Gastroesophageal sphincter (tissue), 4 donors: ENCODE data around the gene MAP3K1. TPM values are rescaled to one million over a fixed set of nuclear protein-coding genes. Genes with fewer than 3 reads are reported as not detected.
A peak's percentile ranks its signal among the peaks of the same experiment; 100 is the strongest.

Experiments
- ATAC-seq: fragments of 150-250 bp; one replicate; pipeline ENCODE4 v1.9.1; 2016; ENCODE audit warnings: mild to moderate bottlenecking, moderate library complexity
- H3K27ac ChIP-seq, 4 donors: fragments of 200-600 bp; sonication (generic) in 3 of 4; 1 replicate in 3 of 4; 2 replicates in 1 of 4; pipeline ENCODE4 v1.5.1; 2016 to 2019
- H3K27me3 ChIP-seq: fragments of 200-600 bp; sonication (generic); one replicate; pipeline ENCODE4 v1.5.1; 2019
- H3K36me3 ChIP-seq, 2 donors: fragments of 200-600 bp; sonication (generic); one replicate each; pipeline ENCODE4 v1.5.1; 2019; ENCODE audit warnings: control low read depth in 1 of 2
- H3K4me1 ChIP-seq, 3 donors: fragments of 200-600 bp; sonication (generic); 1 replicate in 2 of 3; 2 replicates in 1 of 3; pipeline ENCODE4 v1.5.1; 2016 to 2019; ENCODE audit warnings: control low read depth in 2 of 3
- H3K4me3 ChIP-seq, 2 donors: fragments of 200-600 bp; sonication (generic); one replicate each; pipeline ENCODE4 v1.5.1; 2019; ENCODE audit warnings: mild to moderate bottlenecking in 1 of 2, moderate library complexity in 1 of 2
- H3K9me3 ChIP-seq, 3 donors: fragments of 200-600 bp; sonication (generic); one replicate each; pipeline ENCODE4 v1.5.1; 2017 to 2019; ENCODE audit warnings: control low read depth in 2 of 3
- CTCF ChIP-seq, 4 experiments: fragments of 200-600 bp in 2 of 4; fragments of 450-650 bp in 2 of 4; sonication (generic) in 1 of 4; IDR thresholded peaks; one replicate each; pipeline ENCODE4 v1.5.1; 2017 to 2019; ENCODE audit warnings: antibody characterized with exemption in 4 of 4, mild to moderate bottlenecking in 2 of 4, moderate library complexity in 2 of 4
- EP300 ChIP-seq: sonication (generic); formaldehyde crosslinking; IDR thresholded peaks from one replicate; pipeline ENCODE4 v1.6.1; 2017; ENCODE audit warnings: antibody characterized with exemption, mild to moderate bottlenecking
- POLR2A ChIP-seq, 2 donors: fragments of 450-650 bp; IDR thresholded peaks; one replicate each; pipeline ENCODE4 v1.6.1; 2017; ENCODE audit warnings: antibody characterized with exemption in 2 of 2, mild to moderate bottlenecking in 2 of 2, moderate library complexity in 1 of 2
- POLR2AphosphoS5 ChIP-seq: sonication (generic); formaldehyde crosslinking; IDR thresholded peaks from one replicate; pipeline ENCODE4 v1.6.1; 2017; ENCODE audit warnings: antibody characterized with exemption
- WGBS, 2 donors: methylation state at CpG; one replicate each; pipeline ENCODE4 v1.1.5; 2018; ENCODE audit warnings: low coverage in 1 of 2; 5-methylcytosine and 5-hydroxymethylcytosine counted together
- total RNA-seq, 4 donors: library from RNA; depleted of rRNA; stranded (reverse); fragments of >200 nt; gene quantifications; one replicate each; pipeline ENCODE4 v1.1.0, GENCODE V29; 2016

MAP3K1 gene
- total RNA-seq, 4 donors from 2014 or later = 7.6 to 16.0 (median 9.7) TPM

- Histone ChIP-seq H3K4me3 (no peak overlapping the region), H3K9me3 (no peaks in the 10 kb centered on the region), H3K27ac (peak overlapping the region in 2 of 4 donors; percentile 35 to 52), H3K4me1 (peaks cover 4 to 90% (median 5%) of the 10 kb centered on the region in 3 donors), H3K27me3 (no peaks in the 10 kb centered on the region), H3K36me3 (no peaks in the 10 kb centered on the region)
- TF ChIP-seq POLR2AphosphoS5 (no peak), POLR2A (IDR thresholded peaks at IDR 0.05) (no peak), EP300 (no peak), CTCF (IDR thresholded peaks at IDR 0.05) (no peak)
- 64% methylated on average over 2 of the region's 3 CpGs; no CpG with 5 or more reads in 1 of the 2 donors for WGBS, 2 donors
- no peak for ATAC-seq
These were observed 22.0 kb downstream of the MAP3K1 start for GRCh38 chr5:56837381-56837780.

GRCh38 chr5:56837956-56838355 lies 22.6 kb downstream of the MAP3K1 start:
- no peak for ATAC-seq
- peak overlapping the region in 2 of 4 donors; percentile 35 to 52 for H3K27ac ChIP-seq

GRCh38 chr5:56838409-56839039 lies 23.2 kb downstream of the MAP3K1 start:
- H3K36me3 ChIP-seq = no peaks in the 10 kb centered on the region
- peak; percentile 25 to 66 (median 60) for TF ChIP-seq CTCF (IDR thresholded peaks at IDR 0.05)
- no peak for TF ChIP-seq EP300
- peaks cover 4 to 88% (median 5%) of the 10 kb centered on the region in 3 donors for H3K4me1 ChIP-seq
- H3K27me3 ChIP-seq = no peaks in the 10 kb centered on the region
- H3K27ac ChIP-seq = peak overlapping the region in 3 of 4 donors; percentile 21 to 52 (median 35)
- H3K4me3 ChIP-seq = no peak overlapping the region
- H3K9me3 ChIP-seq = no peaks in the 10 kb centered on the region
- 32 to 33% methylated on average over 3 to 4 of the region's 4 CpGs for WGBS, 2 donors
- peak; percentile 62 for ATAC-seq

More at GRCh38 chr5:56837956-56838355, 22.6 kb downstream of the MAP3K1 start:
- H3K9me3 ChIP-seq = no peaks in the 10 kb centered on the region
- H3K27me3 ChIP-seq = no peaks in the 10 kb centered on the region
- TF ChIP-seq POLR2A (IDR thresholded peaks at IDR 0.05) (no peak), EP300 (no peak), POLR2AphosphoS5 (no peak), CTCF (IDR thresholded peaks at IDR 0.05) (no peak)
- no peaks in the 10 kb centered on the region for H3K36me3 ChIP-seq
- H3K4me3 ChIP-seq = no peak overlapping the region
- H3K4me1 ChIP-seq = peaks cover 4 to 88% (median 5%) of the 10 kb centered on the region in 3 donors
- 38 to 76% methylated on average over 1 of the region's 1 CpG for WGBS, 2 donors

GRCh38 chr5:56839062-56839461 lies 23.7 kb downstream of the MAP3K1 start:
- H3K4me1 ChIP-seq = peaks cover 4 to 85% (median 5%) of the 10 kb centered on the region in 3 donors
- WGBS, 2 donors = 72 to 84% methylated on average over 4 of the region's 4 CpGs
- H3K27ac ChIP-seq = peak overlapping the region in 3 of 4 donors; percentile 21 to 52 (median 35)
- H3K27me3 ChIP-seq = no peaks in the 10 kb centered on the region
- TF ChIP-seq EP300 (no peak), CTCF (IDR thresholded peaks at IDR 0.05) (no peak), POLR2AphosphoS5 (no peak), POLR2A (IDR thresholded peaks at IDR 0.05) (no peak)
- H3K36me3 ChIP-seq = no peaks in the 10 kb centered on the region
- no peak overlapping the region for H3K4me3 ChIP-seq
- ATAC-seq = no peak
- no peaks in the 10 kb centered on the region for H3K9me3 ChIP-seq

- ATAC-seq = no peak
- WGBS, 2 donors = 66 to 82% methylated on average over 5 to 7 of the region's 7 CpGs
- H3K9me3 ChIP-seq = no peaks in the 10 kb centered on the region
- TF ChIP-seq POLR2A (IDR thresholded peaks at IDR 0.05) (no peak), EP300 (no peak), POLR2AphosphoS5 (no peak), CTCF (IDR thresholded peaks at IDR 0.05) (no peak)
- no peaks in the 10 kb centered on the region for H3K27me3 ChIP-seq
- no peak overlapping the region for H3K27ac ChIP-seq
- H3K4me1 ChIP-seq = peaks cover 4 to 85% (median 5%) of the 10 kb centered on the region in 3 donors
- no peaks in the 10 kb centered on the region for H3K36me3 ChIP-seq
- H3K4me3 ChIP-seq = no peak overlapping the region
These were observed 25.2 kb downstream of the MAP3K1 start for GRCh38 chr5:56840597-56840996.
